AG09319 (cell line): Measurements from ENCODE around the gene ZNF483.
A peak's percentile ranks its signal among the peaks of the same experiment; 100 is the strongest.
"Not testable (repeated sequence)": the region's sequence is repeated elsewhere in the genome, so short reads cannot be mapped to it uniquely, and the experiment has no call there.

ENCODE experiments used
- DNase-seq: peaks from one replicate; pipeline ENCODE4 v3.0.0-alpha.2; 2010; ENCODE audit warnings: low read depth; ENCODE audit errors: extremely low read depth
- CTCF ChIP-seq: IDR thresholded peaks from 2 replicates; pipeline ENCODE4 v1.5.1; 2011; ENCODE audit warnings: low read depth, mild to moderate bottlenecking, inconsistent platforms, low read length, moderate library complexity

The ZNF483 gene

DNA sequence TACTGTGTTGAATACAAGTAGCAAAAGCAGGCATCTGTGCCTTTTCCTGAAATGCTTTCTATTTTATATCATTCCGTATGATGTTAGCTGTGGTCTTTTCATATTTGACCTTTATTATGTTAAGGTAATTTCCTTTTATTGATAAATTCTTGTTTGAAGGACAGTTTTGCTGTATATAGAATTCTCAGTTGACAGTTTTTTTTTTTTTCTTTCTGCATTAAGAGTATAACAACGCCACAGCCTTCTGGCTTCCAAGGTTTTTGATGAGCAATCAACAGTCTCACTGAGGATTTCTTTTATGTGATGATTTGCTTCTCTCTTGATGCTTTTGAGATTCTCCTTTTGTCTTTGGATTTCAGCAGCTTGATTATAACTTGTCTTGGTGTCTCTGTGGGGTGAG, 23.6 kb downstream of the ZNF483 start:
- no peak for TF ChIP-seq CTCF

GRCh38 chr9:111555425-111555824, 30.4 kb downstream of the ZNF483 start:
- DNase-seq = not testable (repeated sequence)

More for the DNA sequence above, 23.6 kb downstream of the ZNF483 start:
- DNase-seq = no peak

DNA sequence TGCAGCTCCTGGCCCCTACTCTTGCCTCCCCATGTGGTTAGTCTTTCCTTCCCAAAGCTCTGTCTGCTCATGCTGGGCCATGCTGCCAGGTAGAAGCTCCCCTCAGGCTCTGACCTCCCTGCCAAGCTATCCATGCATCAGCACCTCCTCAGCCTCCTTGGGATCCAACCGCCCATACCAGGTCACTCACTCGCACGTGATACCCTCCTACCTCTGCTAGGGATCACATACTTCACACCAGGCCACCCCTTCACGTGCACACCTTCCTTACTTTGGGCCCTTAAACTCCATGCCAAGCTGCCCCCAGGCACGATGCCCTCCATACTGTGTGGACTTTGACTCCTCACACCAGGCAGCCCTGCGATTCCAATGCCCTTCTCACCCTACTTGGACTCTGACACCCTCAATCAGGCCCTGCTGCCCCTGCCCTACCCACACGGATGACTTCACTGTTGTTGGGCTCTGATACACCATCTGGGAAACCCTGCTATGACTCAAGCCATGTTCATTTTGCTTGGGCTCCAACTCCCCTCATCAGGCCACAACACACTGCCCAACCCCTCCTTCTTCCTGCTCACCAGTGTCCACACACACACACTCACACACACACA, 34.1 kb downstream of the ZNF483 start:
- DNase-seq = no peak
- no peak for TF ChIP-seq CTCF

DNA sequence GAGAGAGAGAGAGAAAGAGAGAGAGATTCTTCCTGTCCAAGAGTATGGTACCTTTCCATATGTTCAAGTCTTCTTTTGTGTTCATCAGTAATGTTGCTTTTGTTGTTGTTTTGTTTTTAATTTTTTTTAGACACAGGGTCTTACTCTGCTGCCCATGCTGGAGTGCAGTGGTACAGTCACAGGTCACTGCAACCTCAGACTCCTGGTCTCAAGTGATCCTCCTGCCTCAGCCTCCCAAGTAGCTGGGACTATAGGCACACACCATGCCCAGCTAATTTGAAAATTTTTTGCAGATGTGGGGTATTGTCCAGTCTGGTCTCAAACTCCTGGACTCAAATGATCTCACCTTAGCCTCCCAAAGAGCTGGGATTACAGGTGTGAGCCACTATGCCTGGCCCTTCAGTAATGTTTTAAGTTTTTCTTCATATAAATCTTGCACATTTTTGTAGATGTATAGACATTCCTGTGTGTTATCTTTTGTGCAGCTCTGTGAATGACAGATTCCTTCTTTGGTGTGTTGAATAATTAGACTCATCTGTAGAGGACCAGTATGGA, 36.3 kb downstream of the ZNF483 start:
- no peak for DNase-seq
- no peak for TF ChIP-seq CTCF

DNA sequence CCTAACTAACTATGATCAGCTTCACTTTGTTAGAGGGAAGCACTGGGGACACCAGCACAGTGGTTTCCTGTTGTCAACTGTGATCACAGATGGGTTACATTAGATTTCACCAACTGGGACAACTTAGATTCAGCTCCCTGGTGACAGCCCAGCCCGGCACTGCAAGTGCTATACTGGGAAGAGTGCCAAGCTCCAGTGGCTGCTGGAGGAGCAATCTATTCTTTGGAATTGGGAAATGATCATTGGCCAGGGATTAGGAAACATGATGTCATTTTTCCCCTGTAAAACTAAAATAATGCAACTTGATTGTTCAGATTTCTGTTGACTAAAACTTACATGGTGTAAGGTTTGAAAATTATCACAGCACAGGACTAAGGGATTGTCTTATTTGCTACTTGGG, 41.3 kb downstream of the ZNF483 start:
- DNase-seq = no peak
- no peak for TF ChIP-seq CTCF

DNA sequence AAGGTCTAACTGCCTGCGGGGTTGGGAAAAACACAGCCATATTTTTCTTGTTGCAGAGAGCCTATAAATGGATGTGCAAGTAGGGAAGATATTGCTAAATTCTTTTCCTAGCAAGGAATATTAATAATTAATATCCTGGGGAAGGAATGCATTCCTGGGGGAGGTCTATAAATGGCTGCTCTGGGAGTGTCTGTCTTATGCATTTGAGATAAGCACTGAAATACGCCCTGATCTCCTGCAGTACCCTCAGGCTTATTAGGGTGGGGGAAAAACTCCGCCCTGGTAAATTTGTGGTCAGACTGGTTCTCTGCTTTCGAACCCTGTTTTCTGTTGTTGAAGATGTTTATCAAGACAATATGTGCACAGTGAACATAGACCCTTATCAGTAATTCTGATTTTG, 43.1 kb downstream of the ZNF483 start:
- DNase-seq = not testable (repeated sequence)

GRCh38 chr9:111572950-111573604, 48.1 kb downstream of the ZNF483 start:
- peak; percentile 88 for DNase-seq
- TF ChIP-seq CTCF = no peak

DNA sequence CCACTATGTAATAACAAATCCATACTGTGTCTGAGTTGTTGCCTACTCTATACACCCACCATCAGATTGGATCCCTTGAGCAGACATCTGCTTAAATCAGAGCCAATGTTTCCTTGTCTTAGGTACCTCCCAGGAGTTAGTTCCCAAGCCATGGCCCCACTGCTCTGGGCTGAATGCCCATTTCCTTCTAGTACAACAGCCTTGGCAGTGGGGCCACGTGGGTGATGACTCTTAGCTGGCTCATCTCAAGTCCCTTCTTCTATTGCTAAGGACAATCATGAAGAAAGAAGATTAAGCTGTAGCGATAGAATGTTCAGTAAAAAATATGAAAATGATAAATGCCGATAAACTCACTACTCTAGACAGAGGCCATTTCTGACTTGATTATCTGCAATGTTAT, 57.9 kb downstream of the ZNF483 start:
- DNase-seq = no peak
- no peak for TF ChIP-seq CTCF
